K562 (cell line): ENCODE measurements around the gene NUDT15. TPM values are rescaled to one million over a fixed set of nuclear protein-coding genes. Genes with fewer than 3 reads are reported as not detected.

Source experiments
- ATAC-seq: fragments of 200-7000 bp; cut with Tn5 transposase; 3 replicates; pipeline ENCODE4 v1.9.1; 2020; ENCODE audit warnings: moderate library complexity
- BruUV-seq: library from RNA; stranded (reverse); fragments of 400-500 nt; replicated peaks from 2 replicates; lab custom pipeline; 2021; lab: Mats Ljungman, UMichigan
- CTCF ChIA-PET: fragments of 300-600 bp; formaldehyde crosslinking; extraction: SDS; loops from one replicate; lab custom pipeline; 2021; ENCODE audit warnings: low intra/inter-chr PET ratio; lab: Yijun Ruan, JAX
- POLR2A ChIA-PET: fragments of 300-600, 350-650 bp; sonication (Branson Sonifier 250); formaldehyde crosslinking; extraction: SDS; loops from one replicate; lab custom pipeline; 2021; ENCODE audit warnings: antibody characterized with exemption, inconsistent platforms; lab: Yijun Ruan, JAX
- DNase-seq, 4 experiments: peaks; one replicate each; pipeline versions ENCODE4 v3.0.0 to v3.0.0-alpha.2; 2011 to 2018; ENCODE audit warnings: low spot score in 3 of 4, mixed read lengths in 3 of 4; ENCODE audit errors: extremely low read depth in 1 of 4
- FAIRE-seq: peaks from 2 replicates; lab custom pipeline; 2011; peaks lifted over from hg19 to GRCh38; lab: Jason Lieb, UNC
- H2AFZ ChIP-seq: 2 replicates; pipeline ENCODE4 v1.6.0; 2011; ENCODE audit warnings: low read depth, low read length, control low read depth, inconsistent platforms
- H3K27ac ChIP-seq: fragments of 200-600 bp; 3 replicates; pipeline ENCODE4 v1.8.0; 2011; ENCODE audit warnings: low read depth, mild to moderate bottlenecking, control low read depth, inconsistent platforms, low read length, moderate library complexity, mixed read lengths; ENCODE audit errors: extremely low read depth
- H3K27me3 ChIP-seq, 2 experiments: fragments of 300-600 bp in 1 of 2; 2 replicates in 1 of 2; 3 replicates in 1 of 2; pipeline versions ENCODE4 v1.6.0 to v1.8.0; 2011; ENCODE audit warnings: inconsistent platforms in 2 of 2, low read length in 2 of 2, mild to moderate bottlenecking in 1 of 2, mixed read lengths in 1 of 2, moderate library complexity in 1 of 2; ENCODE audit not compliant: control insufficient read depth in 2 of 2, insufficient read depth in 2 of 2
- H3K36me3 ChIP-seq: fragments of 300-600 bp; 3 replicates; pipeline ENCODE4 v1.8.0; 2011; ENCODE audit warnings: mild to moderate bottlenecking, low read length, inconsistent platforms; ENCODE audit not compliant: control insufficient read depth, insufficient read depth
- H3K4me1 ChIP-seq, 2 experiments: fragments of 200-600 bp in 1 of 2; replicated peaks in 1 of 2; 2 replicates in 1 of 2; 3 replicates in 1 of 2; pipeline versions ENCODE4 v1.5.1 to v1.8.0; 2011; ENCODE audit warnings: inconsistent platforms in 2 of 2, low read length in 2 of 2, mild to moderate bottlenecking in 1 of 2, mixed read lengths in 1 of 2, moderate library complexity in 1 of 2; ENCODE audit not compliant: control insufficient read depth in 2 of 2, insufficient read depth in 2 of 2
- H3K4me2 ChIP-seq: 2 replicates; pipeline ENCODE4 v1.6.1; 2011; ENCODE audit warnings: low read length, control low read depth, inconsistent platforms, mixed read lengths; ENCODE audit not compliant: insufficient read depth
- H3K4me3 ChIP-seq: fragments of 200-600 bp; sonication (generic), shearing (Covaris generic); 2 replicates; pipeline ENCODE4 v1.5.1; 2016; ENCODE audit warnings: control low read depth, inconsistent platforms
- H3K79me2 ChIP-seq: fragments of 200-600 bp; 3 replicates; pipeline ENCODE4 v1.8.0; 2011; ENCODE audit warnings: low read length, inconsistent platforms; ENCODE audit not compliant: control insufficient read depth, insufficient read depth
- H3K9ac ChIP-seq, 2 experiments: 2 replicates each; pipeline versions ENCODE4 v1.6.0 to v1.6.1; 2011; ENCODE audit warnings: low read depth in 2 of 2, low read length in 2 of 2, control low read depth in 1 of 2, inconsistent platforms in 1 of 2, mild to moderate bottlenecking in 1 of 2, mixed read lengths in 1 of 2; ENCODE audit not compliant: insufficient read depth in 1 of 2
- H3K9me1 ChIP-seq: one replicate; pipeline ENCODE4 v1.6.0; 2011; ENCODE audit warnings: inconsistent platforms, mild to moderate bottlenecking, low read length, moderate library complexity; ENCODE audit not compliant: control insufficient read depth, insufficient read depth
- H3K9me3 ChIP-seq: replicated peaks from 2 replicates; pipeline ENCODE4 v1.5.1; 2011; ENCODE audit warnings: low read depth, low read length, inconsistent platforms; ENCODE audit not compliant: control insufficient read depth, insufficient read depth
- H4K20me1 ChIP-seq: replicated peaks from 2 replicates; pipeline ENCODE4 v1.6.1; 2011; ENCODE audit warnings: low read length, inconsistent platforms, mixed read lengths; ENCODE audit not compliant: control insufficient read depth, insufficient read depth
- CREB5 ChIP-seq: fragments of 250-450 bp; sonication (Bioruptor Pico); IDR thresholded peaks from 2 replicates; pipeline ENCODE4 v1.5.0; 2020; ENCODE audit warnings: mild to moderate bottlenecking
- ETV5 ChIP-seq: sonication (generic); formaldehyde crosslinking; IDR thresholded peaks from 2 replicates; pipeline ENCODE4 v1.4.0; 2020; ENCODE audit warnings: low read depth, mild to moderate bottlenecking, missing genetic modification reagents
- EZH2 ChIP-seq: IDR thresholded peaks from 2 replicates; pipeline ENCODE4 v1.6.1; 2012; ENCODE audit warnings: low read depth, mild to moderate bottlenecking, inconsistent platforms, low read length, borderline replicate concordance
- KLF13 ChIP-seq: fragments of 450-650 bp; IDR thresholded peaks from 2 replicates; pipeline ENCODE4 v1.6.1; 2016; ENCODE audit warnings: missing genetic modification characterization, low read depth, mild to moderate bottlenecking, missing compliant biosample characterization, moderate library complexity, borderline replicate concordance
- NR2F6 ChIP-seq: fragments of 450-650 bp; formaldehyde crosslinking; IDR thresholded peaks from 2 replicates; pipeline ENCODE4 v1.4.0; 2020; ENCODE audit warnings: mild to moderate bottlenecking
- SUPT5H ChIP-seq: fragments of 450-650 bp; IDR thresholded peaks from 2 replicates; pipeline ENCODE4 v1.6.1; 2016
- WHSC1 ChIP-seq: IDR thresholded peaks from one replicate; pipeline ENCODE4 v1.6.1; 2012; ENCODE audit warnings: low read length, control low read depth, inconsistent platforms
- ZNF3 ChIP-seq: fragments of 250-450 bp; sonication (Bioruptor Pico); IDR thresholded peaks from 2 replicates; pipeline ENCODE4 v1.5.0; 2021; ENCODE audit warnings: mild to moderate bottlenecking, moderate library complexity
- ZNF318 ChIP-seq, 2 experiments: fragments of 450-650 bp; IDR thresholded peaks; 2 replicates each; pipeline ENCODE4 v1.6.1; 2016; ENCODE audit warnings: mild to moderate bottlenecking in 2 of 2, borderline replicate concordance in 1 of 2, low read depth in 1 of 2, moderate library complexity in 1 of 2
- WGBS: fragments of 100-300 bp; shearing (Covaris generic); methylation state at CpG from one replicate; pipeline ENCODE4 v1.1.6; 2016; ENCODE audit warnings: low coverage, mixed read lengths; ENCODE audit not compliant: insufficient coverage; ENCODE audit errors: missing lambda C conversion rate; 5-methylcytosine and 5-hydroxymethylcytosine counted together
- in situ Hi-C: fragments of 300-500 bp; cut with MboI; formaldehyde crosslinking; loops from 4 replicates; pipeline ENCODE4 v1.15.0; 2018; ENCODE audit warnings: inconsistent platforms, mixed read lengths
- intact Hi-C: fragments of 100-400 bp; cut with micrococcal nuclease; formaldehyde crosslinking; loops from 2 replicates; pipeline ENCODE4 v1.14.2; 2022
- polyA plus RNA-seq, 8 experiments: library from polyadenylated mRNA; depleted of rRNA in 4 of 8; stranded (reverse) in 5 of 8; unstranded in 3 of 8; fragments of >200 nt; fragmentation: Nextera tagmentation in 2 of 8; fragmentation: Illumina TruSeq in 1 of 8; extraction: Ambion mirVana in 2 of 8; extraction: Trizol in 1 of 8; gene quantifications; 2 replicates each; pipeline versions ENCODE4 v1.2.1 to v1.2.3, GENCODE V29; 2011 to 2014; ENCODE audit warnings: inconsistent platforms in 1 of 8, missing spikeins in 1 of 8
- total RNA-seq, 7 experiments: library from RNA; depleted of rRNA in 6 of 7; stranded (reverse); fragments of >200 nt in 6 of 7; fragmentation: Illumina TruSeq in 2 of 7; extraction: Trizol in 2 of 7; gene quantifications; 2 replicates each; pipeline versions ENCODE4 v1.2.1 to v1.2.3, GENCODE V29; 2011 to 2021; ENCODE audit warnings: low replicate concordance in 1 of 7

Gene NUDT15
- total and polyA plus RNA-seq, 9 of the 15 experiments (the other 6 are each of a cell fraction or from before 2014, with no cell fraction given): 14.2 to 26.9 (median 21.6) TPM

- 96% methylated on average over 2 of the region's 2 CpGs for WGBS
- Histone ChIP-seq H3K4me2 (no peak overlapping the region), H3K4me3 (no peak overlapping the region), H3K4me1 (peaks cover 3 to 6% of the 10 kb centered on the region in 2 experiments; a peak in 4 of 5 replicates), H4K20me1 (no peaks in the 10 kb centered on the region), H3K79me2 (peaks cover 16% of the 10 kb centered on the region), H3K27me3 (no peaks in the 10 kb centered on the region), H3K27ac (no peak overlapping the region), H3K9me1 (no peaks in the 10 kb centered on the region), H3K36me3 (peaks cover 32% of the 10 kb centered on the region; the same call in 2 of the 3 replicates), H2AFZ (no peak overlapping the region), H3K9ac (no peak overlapping the region), H3K9me3 (no peaks in the 10 kb centered on the region)
- no TSS peak for BruUV-seq
- in situ Hi-C loops (no loop called here), intact Hi-C loops (no loop called here)
- no peak for TF ChIP-seq ZNF318 (IDR thresholded peaks at IDR 0.05; ENCODE audit: borderline replicate concordance in 1 of 2, low read depth in 1 of 2)
- no peak for TF ChIP-seq SUPT5H
- no peak for TF ChIP-seq WHSC1
- no peak for TF ChIP-seq CREB5
- no peak for TF ChIP-seq NR2F6
- no peak for TF ChIP-seq ZNF3
- TF ChIP-seq KLF13 (tag): no peak
- no peak for TF ChIP-seq ETV5 (CRISPR knock-in tag)
- TF ChIP-seq EZH2: no peak
- FAIRE-seq: no peak
- POLR2A ChIA-PET: interaction anchor here (0.6 kb wide), 1 partner anchor 304 kb away, joined by 3 read pairs; no protein-coding TSS in a partner anchor
- no peak for DNase-seq
- CTCF ChIA-PET: no interaction called here
- ATAC-seq: no peak
Observed at GRCh38 chr13:48042894-48043293, 5.4 kb downstream of the NUDT15 start.
